ENCODE measurements around the gene COL27A1. TPM values are rescaled to one million over a fixed set of nuclear protein-coding genes. Genes with fewer than 3 reads are reported as not detected.

COL27A1 gene
- total and polyA plus RNA-seq, 2 experiments from 2014 or later = 44.6 to 47.0 TPM

GRCh38 chr9:114312513-114312875 lies 157.2 kb downstream of the COL27A1 start:
- no peaks in the 10 kb centered on the region for H3K4me1 ChIP-seq (ENCODE audit: insufficient read depth)
- H3K36me3 ChIP-seq (replicated peaks; ENCODE audit: insufficient read depth, low read depth) = no peaks in the 10 kb centered on the region
- no peaks in the 10 kb centered on the region for H4K20me1 ChIP-seq (ENCODE audit: insufficient read depth, poor library complexity, severe bottlenecking)
- no peak overlapping the region for H2AFZ ChIP-seq
- TF ChIP-seq EZH2phosphoT487 (IDR thresholded peaks at IDR 0.05; ENCODE audit: low read depth, severe bottlenecking, unreplicated experiment) = no peak
- no peak for TF ChIP-seq CTCF (IDR thresholded peaks at IDR 0.05; ENCODE audit: poor library complexity)
- no peak for TF ChIP-seq EZH2 (IDR thresholded peaks at IDR 0.05; ENCODE audit: borderline replicate concordance)
- no peaks in the 10 kb centered on the region for H3K9me3 ChIP-seq (ENCODE audit: low read depth)
- 88% methylated on average over 8 of the region's 8 CpGs for WGBS (ENCODE audit: low lambda C conversion rate, missing lambda C conversion rate)
- no peak overlapping the region for H3K4me3 ChIP-seq
- H3K9me2 ChIP-seq (replicated peaks; ENCODE audit: insufficient read depth) = no peaks in the 10 kb centered on the region
- H3K4me2 ChIP-seq = no peak overlapping the region
- H3K79me2 ChIP-seq = no peaks in the 10 kb centered on the region
- H3K27ac ChIP-seq = no peak overlapping the region
- no peak for DNase-seq (ENCODE audit: low spot score)
- H3K27me3 ChIP-seq = no peaks in the 10 kb centered on the region

GRCh38 chr9:114313186-114313585 lies 157.8 kb downstream of the COL27A1 start:
- Histone ChIP-seq H3K4me1 (ENCODE audit: insufficient read depth) (peaks cover 2% of the 10 kb centered on the region), H3K27ac (no peak overlapping the region), H2AFZ (no peak overlapping the region), H3K9me2 (replicated peaks; ENCODE audit: insufficient read depth) (no peaks in the 10 kb centered on the region), H4K20me1 (ENCODE audit: insufficient read depth, poor library complexity, severe bottlenecking) (no peaks in the 10 kb centered on the region), H3K36me3 (replicated peaks; ENCODE audit: insufficient read depth, low read depth) (no peaks in the 10 kb centered on the region), H3K4me2 (no peak overlapping the region), H3K4me3 (no peak overlapping the region), H3K79me2 (no peaks in the 10 kb centered on the region), H3K27me3 (no peaks in the 10 kb centered on the region), H3K9me3 (ENCODE audit: low read depth) (no peaks in the 10 kb centered on the region)
- DNase-seq (ENCODE audit: low spot score) = no peak
- TF ChIP-seq CTCF (IDR thresholded peaks at IDR 0.05; ENCODE audit: poor library complexity) = no peak
- TF ChIP-seq EZH2phosphoT487 (IDR thresholded peaks at IDR 0.05; ENCODE audit: low read depth, severe bottlenecking, unreplicated experiment) = no peak
- TF ChIP-seq EZH2 (IDR thresholded peaks at IDR 0.05; ENCODE audit: borderline replicate concordance) = no peak
- 92% methylated on average over 8 of the region's 8 CpGs for WGBS (ENCODE audit: low lambda C conversion rate, missing lambda C conversion rate)

- H3K27me3 ChIP-seq = no peaks in the 10 kb centered on the region
- H3K9me3 ChIP-seq (ENCODE audit: low read depth) = no peaks in the 10 kb centered on the region
- H2AFZ ChIP-seq = no peak overlapping the region
- no peaks in the 10 kb centered on the region for H3K9me2 ChIP-seq (replicated peaks; ENCODE audit: insufficient read depth)
- H3K4me3 ChIP-seq = no peak overlapping the region
- H3K79me2 ChIP-seq = no peaks in the 10 kb centered on the region
- DNase-seq (ENCODE audit: low spot score) = no peak
- peaks cover 3% of the 10 kb centered on the region for H3K4me1 ChIP-seq (ENCODE audit: insufficient read depth)
- H3K27ac ChIP-seq = no peak overlapping the region
- no peak for TF ChIP-seq EZH2phosphoT487 (IDR thresholded peaks at IDR 0.05; ENCODE audit: low read depth, severe bottlenecking, unreplicated experiment)
- no peak for TF ChIP-seq CTCF (IDR thresholded peaks at IDR 0.05; ENCODE audit: poor library complexity)
- no peak for TF ChIP-seq EZH2 (IDR thresholded peaks at IDR 0.05; ENCODE audit: borderline replicate concordance)
- no peak overlapping the region for H3K4me2 ChIP-seq
- no peaks in the 10 kb centered on the region for H3K36me3 ChIP-seq (replicated peaks; ENCODE audit: insufficient read depth, low read depth)
- H4K20me1 ChIP-seq (ENCODE audit: insufficient read depth, poor library complexity, severe bottlenecking) = no peaks in the 10 kb centered on the region
- WGBS (ENCODE audit: low lambda C conversion rate, missing lambda C conversion rate) = 89% methylated on average over 7 of the region's 7 CpGs
These were observed 159.0 kb downstream of the COL27A1 start for GRCh38 chr9:114314256-114314867.
